Spinal cord (tissue), 10 donors: ENCODE results near the gene UBE3A. TPM values are rescaled to one million over a fixed set of nuclear protein-coding genes. Genes with fewer than 3 reads are reported as not detected.
"Not testable (repeated sequence)": the region's sequence is repeated elsewhere in the genome, so short reads cannot be mapped to it uniquely, and the experiment has no call there.

Source experiments
- DNase-seq, 6 donors: peaks; one replicate each; pipeline versions ENCODE4 v3.0.0 to v3.0.0-alpha.2; 2013 to 2015; ENCODE audit warnings: low spot score in 6 of 6, low read depth in 4 of 6
- H3K27ac ChIP-seq: one replicate; pipeline ENCODE4 v1.5.1; 2013; ENCODE audit warnings: low read depth, low read length, control low read depth
- H3K27me3 ChIP-seq: one replicate; pipeline ENCODE4 v1.6.1; 2013; ENCODE audit warnings: low read length; ENCODE audit not compliant: control insufficient read depth, insufficient read depth
- H3K36me3 ChIP-seq: one replicate; pipeline ENCODE4 v1.6.1; 2013; ENCODE audit warnings: low read length; ENCODE audit not compliant: control insufficient read depth, insufficient read depth
- H3K4me1 ChIP-seq: one replicate; pipeline ENCODE4 v1.6.1; 2013; ENCODE audit warnings: low read length; ENCODE audit not compliant: control insufficient read depth, insufficient read depth
- H3K4me3 ChIP-seq: one replicate; pipeline ENCODE4 v1.5.1; 2013; ENCODE audit warnings: low read depth, low read length, control low read depth
- H3K9me3 ChIP-seq: one replicate; pipeline ENCODE4 v1.6.1; 2013; ENCODE audit warnings: low read length; ENCODE audit not compliant: control insufficient read depth, insufficient read depth
- WGBS: methylation state at CpG from one replicate; pipeline ENCODE4 v1.1.5; 2013; ENCODE audit warnings: missing lambda C conversion rate; ENCODE audit not compliant: insufficient coverage; 5-methylcytosine and 5-hydroxymethylcytosine counted together
- polyA plus RNA-seq, 2 donors: library from polyadenylated mRNA; unstranded; fragments of 120-200 nt; gene quantifications; one replicate each; pipeline ENCODE4 v1.2.1, GENCODE V29; 2013; ENCODE audit not compliant: insufficient read length in 2 of 2
- total RNA-seq, 2 donors: library from RNA; depleted of rRNA in 1 of 2; stranded (reverse); fragments of 120-200 nt in 1 of 2; fragments of >200 nt in 1 of 2; gene quantifications; one replicate each; pipeline versions ENCODE4 v1.2.3 to v1.2.4, GENCODE V29; 2013 to 2014
- donor health status: healthy.

UBE3A gene
- total and polyA plus RNA-seq, 4 donors, result 68.0 to 146 (median 90.3) TPM

DNA sequence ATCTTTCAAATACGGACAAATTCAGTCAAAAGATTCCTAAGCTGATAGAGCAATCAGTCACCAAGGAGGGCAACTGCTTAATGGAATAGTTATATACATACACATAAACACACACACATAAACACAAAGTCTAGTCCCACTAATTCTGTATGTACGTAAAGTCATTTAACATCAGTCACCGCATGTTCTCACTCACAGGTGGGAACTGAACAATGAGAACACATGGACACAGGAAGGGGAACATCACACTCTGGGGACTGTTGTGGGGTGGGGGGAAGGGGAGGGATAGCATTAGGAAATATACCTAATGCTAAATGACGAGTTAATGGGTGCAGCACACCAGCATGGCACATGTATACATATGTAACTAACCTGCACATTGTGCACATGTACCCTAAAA lies 29.1 kb downstream of the UBE3A start:
- not testable (repeated sequence) for H3K27me3 ChIP-seq, DNase-seq, H3K9me3 ChIP-seq, H3K36me3 ChIP-seq, H3K4me1 ChIP-seq, H3K27ac ChIP-seq, H3K4me3 ChIP-seq
- WGBS, result no CpG with 5 or more reads among the region's 4 CpGs

DNA sequence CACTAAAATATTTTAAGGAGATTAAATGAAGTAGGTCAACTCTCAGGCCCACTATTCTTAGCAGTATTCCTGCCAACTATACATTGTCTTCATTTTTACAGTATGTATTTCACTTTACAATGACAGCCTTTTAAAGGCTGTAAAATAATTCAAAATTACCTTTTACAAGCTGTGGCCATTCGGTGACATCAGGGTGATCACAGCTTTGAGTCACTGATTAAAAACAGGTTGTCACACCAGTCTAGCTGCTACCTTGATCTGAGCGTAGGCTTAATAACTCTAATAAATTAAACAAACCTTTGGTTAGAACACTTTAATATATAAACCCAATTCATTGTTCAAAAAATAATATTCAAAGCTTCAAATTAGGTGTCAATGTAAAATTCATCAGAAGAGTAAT lies 29.9 kb downstream of the UBE3A start:
- Histone ChIP-seq H3K4me3 (no peak overlapping the region), H3K4me1 (no peaks in the 10 kb centered on the region), H3K27me3 (no peaks in the 10 kb centered on the region), H3K9me3 (no peaks in the 10 kb centered on the region), H3K36me3 (peaks cover 2% of the 10 kb centered on the region), H3K27ac (no peak overlapping the region)
- no peak for DNase-seq
- 60% methylated on average over 1 of the region's 2 CpGs for WGBS

DNA sequence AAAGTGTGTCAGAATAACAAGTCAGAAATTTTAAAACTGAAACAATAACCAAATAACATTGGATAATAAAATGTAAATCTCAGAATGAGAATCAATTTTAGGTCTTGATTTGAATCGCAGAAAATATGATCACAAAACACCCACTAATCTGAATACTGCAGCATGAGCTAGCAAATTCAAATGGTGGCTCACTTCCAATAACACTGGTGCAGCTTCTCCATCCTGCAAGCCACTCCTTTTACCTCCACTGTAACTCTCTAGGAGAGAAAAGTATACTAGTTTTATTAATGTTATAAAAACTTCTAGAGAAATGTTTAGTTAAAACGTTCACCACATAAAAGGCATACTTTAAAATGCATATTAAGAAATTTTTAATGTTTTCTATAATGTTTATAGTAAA lies 30.4 kb downstream of the UBE3A start:
- Histone ChIP-seq H3K27me3 (no peaks in the 10 kb centered on the region), H3K27ac (no peak overlapping the region), H3K4me1 (no peaks in the 10 kb centered on the region), H3K9me3 (no peaks in the 10 kb centered on the region), H3K36me3 (peaks cover 2% of the 10 kb centered on the region), H3K4me3 (no peak overlapping the region)
- no peak for DNase-seq
- WGBS, result no CpG with 5 or more reads among the region's 2 CpGs

DNA sequence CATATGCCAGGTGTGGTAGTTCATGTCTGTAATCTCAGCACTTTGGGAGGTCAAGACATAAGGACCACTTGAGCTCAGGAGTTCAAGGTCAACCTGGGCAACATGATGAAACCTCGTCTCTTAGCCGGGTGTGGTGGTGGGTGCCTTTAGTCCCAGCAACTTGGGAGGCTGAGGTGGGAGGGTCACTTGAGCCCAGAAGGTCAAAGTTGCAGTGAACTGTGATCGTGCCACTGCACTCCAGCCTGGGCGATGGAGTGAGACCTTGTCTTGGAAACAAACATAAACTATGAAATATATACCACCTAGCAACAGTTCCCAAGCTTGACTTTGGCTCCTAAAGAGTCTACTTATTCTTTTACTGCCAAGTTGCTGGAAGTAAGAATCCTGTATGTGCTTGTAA lies 30.9 kb downstream of the UBE3A start:
- Histone ChIP-seq H3K27me3 (no peaks in the 10 kb centered on the region), H3K36me3 (peaks cover 2% of the 10 kb centered on the region), H3K9me3 (no peaks in the 10 kb centered on the region), H3K4me3 (no peak overlapping the region), H3K4me1 (no peaks in the 10 kb centered on the region), H3K27ac (no peak overlapping the region)
- no peak for DNase-seq
- WGBS, result 90% methylated on average over 2 of the region's 4 CpGs

DNA sequence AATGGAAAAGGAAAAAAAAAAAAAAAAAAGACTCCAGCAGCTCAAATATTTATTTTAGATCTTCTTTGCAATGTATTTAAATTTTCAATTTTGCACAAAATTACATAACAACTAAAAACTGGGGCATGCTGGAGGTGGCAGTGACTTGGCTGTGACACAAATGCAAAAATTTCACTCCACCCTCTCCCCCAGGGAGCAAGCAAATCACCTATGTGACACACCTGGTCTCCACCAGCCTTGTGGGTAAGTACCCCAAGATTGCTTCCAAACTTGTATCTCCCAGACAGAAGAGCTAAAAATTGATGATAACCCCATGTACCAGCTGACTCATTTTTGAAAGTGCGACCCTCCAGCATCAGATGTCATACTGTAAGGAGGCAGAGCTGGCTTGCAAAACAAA lies 32.0 kb downstream of the UBE3A start:
- H3K4me1 ChIP-seq, result no peaks in the 10 kb centered on the region

DNA sequence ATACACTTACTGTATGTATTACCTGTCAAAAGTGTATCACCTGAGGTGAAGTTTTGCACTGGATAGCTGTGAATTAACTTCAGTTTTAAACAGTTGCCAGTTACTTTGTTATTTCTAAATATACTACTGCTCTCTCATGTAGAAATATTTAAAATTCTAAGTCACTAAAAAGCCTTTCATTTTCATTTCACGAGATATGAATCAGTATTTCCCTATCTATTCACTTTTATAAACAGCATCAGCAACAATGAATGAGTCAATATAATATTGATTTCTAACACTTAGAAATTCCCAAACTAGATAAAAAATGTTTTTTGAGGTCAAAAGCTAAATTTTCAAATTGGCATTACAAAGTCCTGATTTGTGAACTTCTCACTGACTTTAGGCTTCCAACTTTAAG lies 32.6 kb downstream of the UBE3A start:
- WGBS, result no CpG with 5 or more reads among the region's 1 CpG
- no peak overlapping the region for H3K27ac ChIP-seq
- H3K27me3 ChIP-seq, result no peaks in the 10 kb centered on the region
- no peak overlapping the region for H3K4me3 ChIP-seq
- H3K36me3 ChIP-seq, result peaks cover 9% of the 10 kb centered on the region
- no peak for DNase-seq
- no peaks in the 10 kb centered on the region for H3K4me1 ChIP-seq
- H3K9me3 ChIP-seq, result peaks cover 7% of the 10 kb centered on the region

More for the DNA sequence above, 32.0 kb downstream of the UBE3A start:
- no peak for DNase-seq
- Histone ChIP-seq H3K27ac (no peak overlapping the region), H3K27me3 (no peaks in the 10 kb centered on the region), H3K4me3 (no peak overlapping the region), H3K36me3 (peaks cover 9% of the 10 kb centered on the region), H3K9me3 (peaks cover 4% of the 10 kb centered on the region)
- whole genome bisulfite sequencing, result no CpG with 5 or more reads among the region's 1 CpG

DNA sequence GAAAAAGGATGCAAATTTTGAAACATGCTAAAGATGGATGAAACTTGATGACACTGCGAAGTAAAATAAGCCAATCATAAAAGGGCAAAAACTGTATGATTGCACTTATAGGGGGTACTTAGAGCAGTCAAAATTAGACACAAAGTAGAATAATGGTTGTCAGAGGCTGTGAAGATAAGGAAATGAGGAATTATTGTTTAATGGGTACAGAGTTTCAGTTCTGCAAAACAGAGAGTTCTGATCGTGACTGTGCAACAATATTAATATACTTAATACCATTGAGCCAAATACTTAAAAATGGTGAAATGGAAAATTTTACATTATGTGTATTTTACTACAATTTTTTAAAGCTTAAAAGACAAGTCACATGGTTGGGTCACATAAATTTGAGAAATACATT lies 35.1 kb downstream of the UBE3A start:
- Histone ChIP-seq H3K27ac (no peak overlapping the region), H3K4me3 (no peak overlapping the region), H3K9me3 (peaks cover 7% of the 10 kb centered on the region), H3K36me3 (peaks cover 9% of the 10 kb centered on the region), H3K4me1 (no peaks in the 10 kb centered on the region), H3K27me3 (no peaks in the 10 kb centered on the region)
- DNase-seq, result no peak
- WGBS, result 100% methylated on average over 1 of the region's 2 CpGs

DNA sequence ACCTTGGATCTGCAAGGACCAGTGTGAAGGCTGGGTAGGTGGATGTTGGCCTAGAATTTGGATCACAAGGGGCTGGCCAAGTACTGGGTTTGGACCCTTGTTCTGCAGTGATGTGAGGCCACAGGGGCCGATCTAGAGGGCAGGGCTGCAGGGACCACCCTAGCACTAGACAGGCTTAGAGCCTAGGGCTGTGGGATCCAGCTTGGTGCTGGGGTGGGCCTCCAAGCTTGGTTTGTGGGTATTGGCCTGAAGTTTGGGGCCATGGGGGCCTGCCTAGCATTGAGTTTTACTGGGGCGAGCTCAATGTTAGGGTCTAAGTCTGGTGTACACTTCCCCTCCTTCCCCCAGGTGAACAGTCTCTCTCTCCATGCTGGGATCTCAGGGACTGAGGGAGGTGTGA lies 36.5 kb downstream of the UBE3A start:
- Histone ChIP-seq H3K27me3 (no peaks in the 10 kb centered on the region), H3K4me3 (no peak overlapping the region), H3K27ac (no peak overlapping the region), H3K9me3 (peaks cover 7% of the 10 kb centered on the region), H3K36me3 (peaks cover 7% of the 10 kb centered on the region), H3K4me1 (no peaks in the 10 kb centered on the region)
- no peak for DNase-seq
- 100% methylated on average over 1 of the region's 2 CpGs for WGBS

DNA sequence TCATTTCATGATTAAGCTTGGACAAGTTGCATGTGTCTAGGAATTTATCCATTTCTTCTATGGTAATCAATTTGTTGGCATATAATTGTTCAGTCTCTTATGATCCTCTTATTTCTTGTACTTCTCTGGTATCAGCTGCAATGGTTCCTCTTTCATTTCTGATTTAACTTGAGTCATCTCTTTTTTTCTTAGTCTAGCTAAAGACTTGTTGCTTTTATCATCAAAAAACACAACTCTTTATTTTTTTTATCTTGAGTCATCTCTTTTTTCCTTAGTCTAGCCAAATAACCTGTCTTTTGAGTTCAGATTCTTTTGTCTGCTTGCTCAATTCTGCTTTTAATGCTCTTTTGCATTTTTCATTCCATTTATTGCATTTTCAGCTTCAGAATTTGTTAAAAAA lies 37.3 kb downstream of the UBE3A start:
- peaks cover 7% of the 10 kb centered on the region for H3K36me3 ChIP-seq
- H3K27me3 ChIP-seq, result no peaks in the 10 kb centered on the region
- H3K4me3 ChIP-seq, result no peak overlapping the region
- H3K27ac ChIP-seq, result no peak overlapping the region
- DNase-seq, result no peak
- H3K9me3 ChIP-seq, result peaks cover 7% of the 10 kb centered on the region
- H3K4me1 ChIP-seq, result no peaks in the 10 kb centered on the region

DNA sequence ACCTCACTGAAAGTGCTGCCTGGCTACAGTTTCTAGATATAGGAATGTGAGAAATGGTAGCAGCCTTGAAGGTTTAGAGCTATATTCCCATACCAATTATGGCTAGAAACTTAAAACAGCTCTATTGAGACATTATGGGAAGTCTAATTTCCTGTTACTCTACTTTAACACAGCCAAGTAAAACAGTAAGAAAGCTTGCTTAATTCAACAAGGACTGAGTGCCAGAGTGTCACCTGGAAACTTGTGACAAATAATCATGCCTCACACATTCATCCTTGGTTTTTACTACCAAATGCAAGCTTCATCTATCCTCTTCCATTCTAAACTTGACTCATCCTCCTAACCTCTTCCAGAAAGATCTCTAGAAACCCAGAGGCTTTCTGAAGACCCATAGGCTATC lies 41.7 kb downstream of the UBE3A start:
- Histone ChIP-seq H3K4me1 (no peaks in the 10 kb centered on the region), H3K27ac (no peak overlapping the region), H3K36me3 (peaks cover 2% of the 10 kb centered on the region)

More for the DNA sequence above, 41.7 kb downstream of the UBE3A start:
- Histone ChIP-seq H3K4me3 (no peak overlapping the region), H3K27me3 (no peaks in the 10 kb centered on the region), H3K9me3 (peaks cover 5% of the 10 kb centered on the region)
- peak in 1 of 6 donors; percentile 25 for DNase-seq
